SK-N-SH treated with all-trans-retinoic acid at 6 μM for 48 hours (cell line): ENCODE measurements around the gene SLC8B1.

Source experiments
- ATAC-seq: fragments of 200-7000 bp; cut with Tn5 transposase; 3 replicates; pipeline ENCODE4 v1.9.1; 2020; ENCODE audit warnings: mild to moderate bottlenecking, moderate library complexity
- ARNTL ChIP-seq: fragments of 450-650 bp; formaldehyde crosslinking; IDR thresholded peaks from 2 replicates; pipeline ENCODE4 v1.5.0; 2020; ENCODE audit warnings: low read depth, mild to moderate bottlenecking, moderate library complexity, borderline replicate concordance
- CSDC2 ChIP-seq: fragments of 250-450 bp; sonication (Bioruptor Pico); IDR thresholded peaks from 2 replicates; pipeline ENCODE4 v1.5.0; 2020; ENCODE audit warnings: mild to moderate bottlenecking, moderate library complexity
- ESRRG ChIP-seq: fragments of 250-450 bp; sonication (Bioruptor Pico); IDR thresholded peaks from 2 replicates; pipeline ENCODE4 v1.6.1; 2021; ENCODE audit warnings: mild to moderate bottlenecking
- GLIS3 ChIP-seq: fragments of 250-450 bp; sonication (Bioruptor Pico); IDR thresholded peaks from 2 replicates; pipeline ENCODE4 v1.5.0; 2020; ENCODE audit warnings: mild to moderate bottlenecking, moderate library complexity
- ISL1 ChIP-seq: fragments of 250-450 bp; sonication (Bioruptor Pico); IDR thresholded peaks from 2 replicates; pipeline ENCODE4 v2.1.2; 2022; ENCODE audit warnings: mild to moderate bottlenecking, moderate library complexity
- OSR1 ChIP-seq: fragments of 250-450 bp; sonication (Bioruptor Pico); IDR thresholded peaks from 2 replicates; pipeline ENCODE4 v1.8.0; 2022; ENCODE audit warnings: moderate library complexity, mild to moderate bottlenecking, inconsistent platforms
- PPARA ChIP-seq: fragments of 250-450 bp; sonication (Bioruptor Pico); IDR thresholded peaks from 2 replicates; pipeline ENCODE4 v1.5.0; 2020; ENCODE audit warnings: mild to moderate bottlenecking, borderline replicate concordance
- RARB ChIP-seq: fragments of 250-450 bp; sonication (Bioruptor Pico); IDR thresholded peaks from 2 replicates; pipeline ENCODE4 v1.8.0; 2021; ENCODE audit warnings: mild to moderate bottlenecking, moderate library complexity
- SNAI2 ChIP-seq: fragments of 250-450 bp; sonication (Bioruptor Pico); IDR thresholded peaks from 2 replicates; pipeline ENCODE4 v1.5.0; 2020; ENCODE audit warnings: mild to moderate bottlenecking, moderate library complexity
- TCF4 ChIP-seq: fragments of 250-450 bp; sonication (Bioruptor Pico); IDR thresholded peaks from 2 replicates; pipeline ENCODE4 v1.8.0; 2021; ENCODE audit warnings: mild to moderate bottlenecking, moderate library complexity, borderline replicate concordance
- TOX ChIP-seq: fragments of 250-450 bp; sonication (Bioruptor Pico); IDR thresholded peaks from 2 replicates; pipeline ENCODE4 v1.8.0; 2021; ENCODE audit warnings: mild to moderate bottlenecking, moderate library complexity, borderline replicate concordance
- ZC3H10 ChIP-seq: fragments of 250-450 bp; sonication (Bioruptor Pico); IDR thresholded peaks from 2 replicates; pipeline ENCODE4 v1.5.1; 2021; ENCODE audit warnings: mild to moderate bottlenecking, moderate library complexity
- ZFP3 ChIP-seq: fragments of 250-450 bp; sonication (Bioruptor Pico); IDR thresholded peaks from 2 replicates; pipeline ENCODE4 v1.5.0; 2020; ENCODE audit warnings: mild to moderate bottlenecking, moderate library complexity
- ZFP30 ChIP-seq: fragments of 450-650 bp; formaldehyde crosslinking; IDR thresholded peaks from 2 replicates; pipeline ENCODE4 v1.5.0; 2022; ENCODE audit warnings: mild to moderate bottlenecking, moderate library complexity
- ZNF565 ChIP-seq: fragments of 450-650 bp; formaldehyde crosslinking; conservative IDR thresholded peaks from 2 replicates; pipeline ENCODE4 v1.5.0; 2020; ENCODE audit warnings: low read depth, mild to moderate bottlenecking, moderate library complexity
- ZNF70 ChIP-seq: fragments of 450-650 bp; formaldehyde crosslinking; IDR thresholded peaks from 2 replicates; pipeline ENCODE4 v1.5.0; 2020; ENCODE audit warnings: mild to moderate bottlenecking, moderate library complexity
- ZNF8 ChIP-seq: fragments of 450-650 bp; formaldehyde crosslinking; IDR thresholded peaks from 2 replicates; pipeline ENCODE4 v1.5.0; 2020; ENCODE audit warnings: mild to moderate bottlenecking, moderate library complexity
- TF ChIP-seq, protein P1 (sequence below): fragments of 250-450 bp; sonication (Bioruptor Pico); IDR thresholded peaks from 2 replicates; pipeline ENCODE4 v1.5.1; 2021; ENCODE audit warnings: mild to moderate bottlenecking, moderate library complexity
- TF ChIP-seq, protein P2 (sequence below): fragments of 250-450 bp; sonication (Bioruptor Pico); IDR thresholded peaks from 2 replicates; pipeline ENCODE4 v1.5.0; 2020; ENCODE audit warnings: mild to moderate bottlenecking, moderate library complexity
- TF ChIP-seq, protein P3 (sequence below): fragments of 250-450 bp; sonication (Bioruptor Pico); IDR thresholded peaks from 2 replicates; pipeline ENCODE4 v1.5.1; 2020; ENCODE audit warnings: low read depth, mild to moderate bottlenecking, moderate library complexity
- TF ChIP-seq, protein P4 (sequence below): fragments of 250-450 bp; sonication (Bioruptor Pico); IDR thresholded peaks from 2 replicates; pipeline ENCODE4 v1.8.0; 2021; ENCODE audit warnings: low read depth, mild to moderate bottlenecking, moderate library complexity, borderline replicate concordance
- TF ChIP-seq, protein P5 (sequence below): fragments of 250-450 bp; sonication (Bioruptor Pico); IDR thresholded peaks from 2 replicates; pipeline ENCODE4 v1.8.0; 2020; ENCODE audit warnings: mild to moderate bottlenecking, moderate library complexity, borderline replicate concordance

Gene SLC8B1

DNA sequence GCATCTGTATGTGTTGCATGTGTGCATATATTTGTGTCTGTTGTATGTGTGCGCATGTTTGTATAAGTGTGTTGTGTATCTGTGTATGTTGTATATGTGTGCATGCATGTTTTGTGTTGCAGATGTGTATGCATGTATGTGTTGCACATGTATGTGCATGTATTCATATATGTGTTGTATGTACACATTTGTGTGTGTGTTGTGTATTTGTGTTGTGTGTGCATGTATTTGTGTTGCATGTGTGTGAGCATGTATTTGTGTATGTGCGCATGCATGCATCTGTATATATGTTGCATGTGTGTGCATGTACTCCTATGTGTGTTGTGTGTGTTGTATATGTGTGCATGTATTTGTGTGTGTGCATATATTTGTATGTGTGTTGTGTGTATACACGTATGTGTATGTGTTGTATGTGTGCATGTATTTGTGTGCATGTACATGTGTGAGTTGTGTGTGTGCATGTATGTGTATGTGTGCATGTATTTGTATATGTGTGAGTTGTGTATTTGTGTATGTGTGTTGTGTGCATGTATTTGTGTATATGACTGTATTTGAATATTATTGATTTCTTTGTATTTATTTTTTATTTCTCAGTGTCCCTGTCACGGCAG lies 16.8 kb downstream of the SLC8B1 start:
- TF ChIP-seq ZNF8 (CRISPR knock-in tag): no peak
- no peak for TF ChIP-seq OSR1
- TF ChIP-seq ARNTL (CRISPR knock-in tag): no peak
- no peak for TF ChIP-seq TCF4 (CRISPR knock-in tag)
- TF ChIP-seq ZNF565 (CRISPR knock-in tag): no peak
- ATAC-seq: no peak

DNA sequence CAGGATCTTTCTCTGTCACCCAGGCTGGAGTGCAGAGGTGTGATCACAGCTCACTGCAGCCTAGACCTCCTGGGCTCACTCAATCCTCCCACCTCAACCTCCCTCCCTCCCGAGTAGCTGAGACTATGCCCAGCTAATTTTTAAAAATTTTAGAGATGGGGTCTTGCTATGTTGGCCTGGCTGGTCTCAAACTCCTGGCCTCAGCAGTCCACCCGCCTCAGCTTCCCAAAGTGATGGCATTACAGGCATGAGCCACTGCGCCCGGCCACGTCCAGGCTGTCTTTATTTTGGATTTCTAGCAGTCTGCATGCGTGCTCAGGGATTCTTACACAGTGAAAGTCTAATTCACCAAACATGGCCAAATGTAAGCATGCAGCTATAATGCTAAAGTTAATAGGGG lies 17.8 kb downstream of the SLC8B1 start:
- no peak for ATAC-seq
- TF ChIP-seq, protein P1, sequence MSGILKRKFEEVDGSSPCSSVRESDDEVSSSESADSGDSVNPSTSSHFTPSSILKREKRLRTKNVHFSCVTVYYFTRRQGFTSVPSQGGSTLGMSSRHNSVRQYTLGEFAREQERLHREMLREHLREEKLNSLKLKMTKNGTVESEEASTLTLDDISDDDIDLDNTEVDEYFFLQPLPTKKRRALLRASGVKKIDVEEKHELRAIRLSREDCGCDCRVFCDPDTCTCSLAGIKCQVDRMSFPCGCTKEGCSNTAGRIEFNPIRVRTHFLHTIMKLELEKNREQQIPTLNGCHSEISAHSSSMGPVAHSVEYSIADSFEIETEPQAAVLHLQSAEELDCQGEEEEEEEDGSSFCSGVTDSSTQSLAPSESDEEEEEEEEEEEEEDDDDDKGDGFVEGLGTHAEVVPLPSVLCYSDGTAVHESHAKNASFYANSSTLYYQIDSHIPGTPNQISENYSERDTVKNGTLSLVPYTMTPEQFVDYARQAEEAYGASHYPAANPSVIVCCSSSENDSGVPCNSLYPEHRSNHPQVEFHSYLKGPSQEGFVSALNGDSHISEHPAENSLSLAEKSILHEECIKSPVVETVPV (CRISPR knock-in tag): no peak
- TF ChIP-seq OSR1 (no peak), ZFP30 (CRISPR knock-in tag) (no peak), ZNF8 (CRISPR knock-in tag) (no peak), ZNF565 (CRISPR knock-in tag) (no peak), ZFP3 (no peak), ESRRG (no peak), ARNTL (CRISPR knock-in tag) (no peak), TCF4 (CRISPR knock-in tag) (no peak), GLIS3 (CRISPR knock-in tag) (no peak)
- TF ChIP-seq, protein P2, sequence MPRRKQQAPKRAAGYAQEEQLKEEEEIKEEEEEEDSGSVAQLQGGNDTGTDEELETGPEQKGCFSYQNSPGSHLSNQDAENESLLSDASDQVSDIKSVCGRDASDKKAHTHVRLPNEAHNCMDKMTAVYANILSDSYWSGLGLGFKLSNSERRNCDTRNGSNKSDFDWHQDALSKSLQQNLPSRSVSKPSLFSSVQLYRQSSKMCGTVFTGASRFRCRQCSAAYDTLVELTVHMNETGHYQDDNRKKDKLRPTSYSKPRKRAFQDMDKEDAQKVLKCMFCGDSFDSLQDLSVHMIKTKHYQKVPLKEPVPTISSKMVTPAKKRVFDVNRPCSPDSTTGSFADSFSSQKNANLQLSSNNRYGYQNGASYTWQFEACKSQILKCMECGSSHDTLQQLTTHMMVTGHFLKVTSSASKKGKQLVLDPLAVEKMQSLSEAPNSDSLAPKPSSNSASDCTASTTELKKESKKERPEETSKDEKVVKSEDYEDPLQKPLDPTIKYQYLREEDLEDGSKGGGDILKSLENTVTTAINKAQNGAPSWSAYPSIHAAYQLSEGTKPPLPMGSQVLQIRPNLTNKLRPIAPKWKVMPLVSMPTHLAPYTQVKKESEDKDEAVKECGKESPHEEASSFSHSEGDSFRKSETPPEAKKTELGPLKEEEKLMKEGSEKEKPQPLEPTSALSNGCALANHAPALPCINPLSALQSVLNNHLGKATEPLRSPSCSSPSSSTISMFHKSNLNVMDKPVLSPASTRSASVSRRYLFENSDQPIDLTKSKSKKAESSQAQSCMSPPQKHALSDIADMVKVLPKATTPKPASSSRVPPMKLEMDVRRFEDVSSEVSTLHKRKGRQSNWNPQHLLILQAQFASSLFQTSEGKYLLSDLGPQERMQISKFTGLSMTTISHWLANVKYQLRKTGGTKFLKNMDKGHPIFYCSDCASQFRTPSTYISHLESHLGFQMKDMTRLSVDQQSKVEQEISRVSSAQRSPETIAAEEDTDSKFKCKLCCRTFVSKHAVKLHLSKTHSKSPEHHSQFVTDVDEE (CRISPR knock-in tag): no peak
- TF ChIP-seq, protein P3, sequence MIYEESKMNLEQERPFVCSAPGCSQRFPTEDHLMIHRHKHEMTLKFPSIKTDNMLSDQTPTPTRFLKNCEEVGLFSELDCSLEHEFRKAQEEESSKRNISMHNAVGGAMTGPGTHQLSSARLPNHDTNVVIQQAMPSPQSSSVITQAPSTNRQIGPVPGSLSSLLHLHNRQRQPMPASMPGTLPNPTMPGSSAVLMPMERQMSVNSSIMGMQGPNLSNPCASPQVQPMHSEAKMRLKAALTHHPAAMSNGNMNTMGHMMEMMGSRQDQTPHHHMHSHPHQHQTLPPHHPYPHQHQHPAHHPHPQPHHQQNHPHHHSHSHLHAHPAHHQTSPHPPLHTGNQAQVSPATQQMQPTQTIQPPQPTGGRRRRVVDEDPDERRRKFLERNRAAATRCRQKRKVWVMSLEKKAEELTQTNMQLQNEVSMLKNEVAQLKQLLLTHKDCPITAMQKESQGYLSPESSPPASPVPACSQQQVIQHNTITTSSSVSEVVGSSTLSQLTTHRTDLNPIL (CRISPR knock-in tag): no peak
- TF ChIP-seq, protein P4, sequence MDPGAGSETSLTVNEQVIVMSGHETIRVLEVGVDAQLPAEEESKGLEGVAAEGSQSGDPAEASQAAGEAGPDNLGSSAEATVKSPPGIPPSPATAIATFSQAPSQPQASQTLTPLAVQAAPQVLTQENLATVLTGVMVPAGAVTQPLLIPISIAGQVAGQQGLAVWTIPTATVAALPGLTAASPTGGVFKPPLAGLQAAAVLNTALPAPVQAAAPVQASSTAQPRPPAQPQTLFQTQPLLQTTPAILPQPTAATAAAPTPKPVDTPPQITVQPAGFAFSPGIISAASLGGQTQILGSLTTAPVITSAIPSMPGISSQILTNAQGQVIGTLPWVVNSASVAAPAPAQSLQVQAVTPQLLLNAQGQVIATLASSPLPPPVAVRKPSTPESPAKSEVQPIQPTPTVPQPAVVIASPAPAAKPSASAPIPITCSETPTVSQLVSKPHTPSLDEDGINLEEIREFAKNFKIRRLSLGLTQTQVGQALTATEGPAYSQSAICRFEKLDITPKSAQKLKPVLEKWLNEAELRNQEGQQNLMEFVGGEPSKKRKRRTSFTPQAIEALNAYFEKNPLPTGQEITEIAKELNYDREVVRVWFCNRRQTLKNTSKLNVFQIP (CRISPR knock-in tag): no peak
- TF ChIP-seq, protein P5, sequence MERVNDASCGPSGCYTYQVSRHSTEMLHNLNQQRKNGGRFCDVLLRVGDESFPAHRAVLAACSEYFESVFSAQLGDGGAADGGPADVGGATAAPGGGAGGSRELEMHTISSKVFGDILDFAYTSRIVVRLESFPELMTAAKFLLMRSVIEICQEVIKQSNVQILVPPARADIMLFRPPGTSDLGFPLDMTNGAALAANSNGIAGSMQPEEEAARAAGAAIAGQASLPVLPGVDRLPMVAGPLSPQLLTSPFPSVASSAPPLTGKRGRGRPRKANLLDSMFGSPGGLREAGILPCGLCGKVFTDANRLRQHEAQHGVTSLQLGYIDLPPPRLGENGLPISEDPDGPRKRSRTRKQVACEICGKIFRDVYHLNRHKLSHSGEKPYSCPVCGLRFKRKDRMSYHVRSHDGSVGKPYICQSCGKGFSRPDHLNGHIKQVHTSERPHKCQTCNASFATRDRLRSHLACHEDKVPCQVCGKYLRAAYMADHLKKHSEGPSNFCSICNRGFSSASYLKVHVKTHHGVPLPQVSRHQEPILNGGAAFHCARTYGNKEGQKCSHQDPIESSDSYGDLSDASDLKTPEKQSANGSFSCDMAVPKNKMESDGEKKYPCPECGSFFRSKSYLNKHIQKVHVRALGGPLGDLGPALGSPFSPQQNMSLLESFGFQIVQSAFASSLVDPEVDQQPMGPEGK: no peak

DNA sequence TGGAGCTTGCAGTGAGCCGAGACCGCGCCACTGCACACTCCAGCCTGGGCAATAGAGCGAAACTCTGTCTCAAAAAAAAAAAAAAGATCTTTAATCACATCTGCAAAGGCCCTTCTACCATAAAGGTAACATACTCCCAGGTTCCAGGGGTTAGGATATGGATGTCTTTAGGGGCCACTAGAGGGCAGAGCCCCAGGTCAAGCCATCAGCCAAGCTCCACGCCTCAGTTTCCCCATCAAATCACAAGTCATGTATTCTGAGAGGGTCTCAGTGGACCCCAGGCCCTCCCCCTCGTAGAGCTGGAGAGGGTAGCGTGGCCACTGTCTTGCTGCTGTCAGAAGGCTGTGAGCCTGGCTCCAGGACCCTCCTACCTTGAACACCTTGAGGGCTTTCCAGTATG lies 18.8 kb downstream of the SLC8B1 start:
- no peak for ATAC-seq
- TF ChIP-seq RARB (no peak), ZNF565 (CRISPR knock-in tag) (no peak)

DNA sequence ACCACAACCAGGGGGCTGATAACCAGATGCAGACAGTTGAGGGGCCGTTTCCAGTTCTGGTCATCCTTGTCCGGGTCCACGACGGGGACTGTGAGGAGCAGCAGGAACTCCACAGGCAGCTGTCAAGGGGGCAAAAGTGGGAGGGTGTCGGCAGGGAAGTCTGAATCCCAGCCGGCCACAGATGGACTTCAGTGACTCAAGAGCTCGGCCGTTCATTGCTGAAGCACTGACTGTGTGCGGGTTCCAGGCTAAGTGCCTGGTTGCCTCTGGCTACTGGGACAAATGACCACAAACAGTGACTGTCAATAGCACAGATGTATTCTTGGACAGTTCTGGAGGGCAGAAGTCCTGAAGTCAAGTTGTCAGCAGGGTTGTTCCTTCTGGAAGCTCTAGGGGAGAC lies 19.6 kb downstream of the SLC8B1 start:
- no peak for ATAC-seq
- TF ChIP-seq, protein P3 (CRISPR knock-in tag): no peak
- TF ChIP-seq TOX (no peak), GLIS3 (CRISPR knock-in tag) (no peak), ZFP3 (no peak), PPARA (CRISPR knock-in tag) (no peak), TCF4 (CRISPR knock-in tag) (no peak), CSDC2 (no peak), ZFP30 (CRISPR knock-in tag) (no peak), SNAI2 (no peak), ZNF70 (CRISPR knock-in tag) (no peak), ISL1 (no peak), ZC3H10 (CRISPR knock-in tag) (no peak), ESRRG (no peak)
- TF ChIP-seq, protein P1 (CRISPR knock-in tag): no peak
- TF ChIP-seq, protein P4 (CRISPR knock-in tag): no peak
